Measurements from ENCODE around the gene ZFR.

ZFR gene

DNA sequence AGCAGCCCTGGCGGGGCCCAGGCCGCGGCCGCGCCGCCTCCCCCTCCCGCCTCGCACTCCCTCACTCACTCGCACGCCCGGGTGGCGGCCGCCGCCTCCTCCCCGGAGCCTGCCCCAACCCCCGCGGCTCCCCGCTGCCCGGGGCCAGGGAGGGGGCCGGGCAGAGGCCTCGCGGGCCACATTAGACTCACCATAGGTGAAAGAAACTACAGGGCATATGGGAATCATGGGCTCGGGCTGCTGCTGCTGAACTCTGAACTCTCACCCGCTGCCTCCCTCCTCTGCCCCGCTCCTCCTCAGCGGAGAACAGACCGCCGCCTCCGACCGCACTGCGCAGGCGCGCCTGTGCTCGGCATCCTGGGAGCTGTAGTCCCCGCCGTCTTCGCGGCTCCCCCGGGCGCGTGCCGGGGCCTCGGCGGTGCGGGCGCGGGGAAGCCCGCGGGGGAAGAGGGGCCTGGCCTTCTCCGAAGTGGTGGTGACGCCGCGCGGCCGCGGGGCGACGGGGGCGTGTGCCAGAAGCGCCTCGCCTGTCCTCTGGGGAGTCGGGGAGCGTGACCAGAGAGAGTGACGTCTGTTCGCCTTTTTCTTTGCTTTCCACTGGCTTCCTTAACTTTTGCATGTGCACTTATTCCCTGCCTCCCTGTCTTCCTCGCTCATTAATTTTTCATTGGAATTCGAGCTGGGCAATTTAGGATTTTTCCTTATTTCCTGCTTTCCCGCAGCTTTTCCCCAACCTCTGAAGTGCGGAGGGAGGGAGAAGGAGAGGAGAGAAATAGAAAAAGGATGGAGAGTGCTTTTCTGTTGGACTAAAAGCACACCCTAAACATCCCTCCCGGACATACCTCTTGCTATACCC lies at the start of gene ZFR:
TSS of gene ZFR (minus strand) at position 310 of the 856 bp plus-strand sequence. CDS start at position 228, 82 bp downstream.
- DNase-seq (ENCODE audit: insufficient read length, low spot score): peak; percentile 96
- peak; percentile 86 for FAIRE-seq

DNA sequence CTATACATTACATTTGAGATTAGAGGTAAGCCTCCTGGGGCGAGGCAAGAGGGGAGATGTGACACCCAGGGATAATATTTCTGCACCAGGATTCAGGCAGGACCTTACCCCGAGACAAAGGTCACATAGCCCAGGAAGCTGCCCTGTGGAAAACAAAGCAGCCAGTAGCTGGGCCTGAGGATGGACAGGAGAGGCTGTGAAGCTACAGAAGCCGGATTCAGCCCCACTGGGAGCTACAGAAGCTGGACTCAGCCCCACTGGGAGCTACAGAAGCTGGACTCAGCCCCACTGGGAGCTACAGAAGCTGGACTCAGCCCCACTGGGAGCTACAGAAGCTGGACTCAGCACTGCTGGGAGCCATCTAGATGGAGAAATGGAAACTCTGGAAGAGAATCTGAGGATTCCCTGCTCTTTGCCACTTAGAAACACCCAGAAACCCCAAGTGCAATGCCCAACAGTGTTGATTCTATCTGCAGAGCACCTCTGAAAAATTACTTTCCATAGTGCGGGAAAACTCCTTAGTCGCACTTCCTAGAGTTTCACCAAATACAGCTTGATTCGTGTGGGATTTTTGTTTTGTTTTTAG lies 46.5 kb upstream of the ZFR start:
- DNase-seq (ENCODE audit: insufficient read length, low spot score) (no peak), FAIRE-seq (no peak)

DNA sequence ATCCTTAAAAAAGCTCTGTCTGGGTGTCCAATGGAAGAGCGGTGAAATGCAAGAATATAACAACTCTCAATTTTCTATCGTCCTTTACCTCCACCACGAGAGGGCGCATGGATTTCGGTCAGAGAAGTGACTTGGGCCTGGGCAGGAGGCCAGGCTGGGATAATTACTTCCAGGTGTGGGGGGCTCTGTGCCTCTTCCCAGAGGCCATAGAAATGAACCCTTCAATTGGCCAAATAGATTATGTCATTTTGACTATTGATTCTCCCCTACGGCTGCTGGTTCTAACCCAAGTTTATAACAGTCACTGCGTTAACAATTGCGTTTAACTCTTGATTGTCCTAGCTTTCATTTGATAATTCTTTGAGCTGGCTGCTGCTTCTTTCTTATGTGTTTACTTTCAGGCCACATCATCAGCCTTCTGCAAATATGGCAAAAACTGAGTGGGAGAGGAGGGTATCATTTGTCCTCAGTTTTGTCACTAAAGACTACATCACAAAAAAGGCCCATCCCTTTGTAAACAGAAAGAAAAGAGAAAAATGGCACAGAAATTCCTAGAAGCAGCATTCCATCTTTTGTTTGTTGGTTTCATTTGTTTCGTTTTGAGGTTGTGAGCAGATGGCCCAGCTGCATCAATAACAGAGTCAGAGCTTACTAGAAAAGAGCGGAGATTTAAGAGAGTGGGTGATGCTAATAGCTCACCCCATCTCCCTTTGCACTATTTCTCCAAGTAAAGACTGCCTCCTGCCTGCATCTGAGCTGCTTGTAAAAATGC lies 45.4 kb upstream of the ZFR start:
- FAIRE-seq: peak; percentile 83
- DNase-seq (ENCODE audit: insufficient read length, low spot score): peak; percentile 48

DNA sequence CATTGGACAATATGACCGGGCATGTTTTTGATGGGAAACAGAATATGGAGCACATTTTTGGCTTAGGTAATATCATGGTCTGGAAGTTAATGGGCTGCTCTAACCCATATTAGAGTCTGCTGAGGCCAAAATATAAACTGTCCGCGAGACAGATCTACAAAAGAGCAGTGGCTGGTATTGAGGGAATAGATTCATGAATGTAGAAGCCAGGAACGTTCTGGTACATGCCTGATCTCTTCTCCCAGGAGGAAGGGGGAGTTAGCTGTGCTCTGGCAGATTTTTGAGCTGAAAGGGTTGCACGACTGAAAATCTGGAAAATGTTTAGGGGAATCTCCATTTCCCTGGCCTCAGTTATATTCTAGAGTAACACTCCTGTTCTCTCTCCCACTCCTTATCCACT lies 42.9 kb upstream of the ZFR start:
- DNase-seq (ENCODE audit: insufficient read length, low spot score) (no peak), FAIRE-seq (no peak)

DNA sequence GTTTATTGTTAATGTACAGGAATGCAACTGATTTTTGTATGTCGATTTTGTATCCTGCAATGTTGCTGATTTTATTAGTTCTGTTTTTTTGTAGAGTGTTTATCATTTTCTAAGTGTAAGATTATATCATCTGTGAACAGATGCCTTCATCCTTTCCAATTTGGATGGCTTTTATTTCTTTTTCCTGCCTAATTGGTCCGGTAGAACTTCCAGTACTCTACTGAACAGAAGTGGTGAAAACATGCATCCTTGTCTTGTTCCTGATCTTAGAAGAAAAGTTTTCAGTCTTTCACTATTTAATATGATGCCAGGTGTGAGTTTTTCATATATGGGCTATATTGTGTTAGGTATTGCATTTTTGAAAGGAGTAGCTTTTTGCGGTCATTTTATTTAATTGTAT lies 42.5 kb upstream of the ZFR start:
- DNase-seq (ENCODE audit: insufficient read length, low spot score): no peak
- no peak for FAIRE-seq

DNA sequence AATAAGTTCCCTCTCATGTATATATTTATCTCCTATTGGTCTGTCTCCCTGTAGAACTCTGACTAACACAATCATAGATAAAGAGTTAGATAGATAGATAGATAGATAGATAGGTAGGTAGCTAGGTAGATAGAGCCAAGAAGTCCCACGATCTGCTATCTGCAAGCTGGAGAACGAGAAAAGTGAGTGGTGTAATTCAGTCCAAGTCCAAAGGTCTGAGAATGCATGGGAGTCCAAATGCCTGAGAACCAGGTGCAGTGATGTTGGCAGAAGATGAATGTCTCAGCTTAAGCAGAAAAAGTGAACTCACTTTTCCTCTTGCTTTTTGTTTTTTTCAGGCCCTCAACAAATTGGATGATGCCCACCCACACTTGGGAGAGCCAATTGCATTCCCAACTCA lies 37.7 kb upstream of the ZFR start:
- FAIRE-seq (no peak), DNase-seq (ENCODE audit: insufficient read length, low spot score) (no peak)

DNA sequence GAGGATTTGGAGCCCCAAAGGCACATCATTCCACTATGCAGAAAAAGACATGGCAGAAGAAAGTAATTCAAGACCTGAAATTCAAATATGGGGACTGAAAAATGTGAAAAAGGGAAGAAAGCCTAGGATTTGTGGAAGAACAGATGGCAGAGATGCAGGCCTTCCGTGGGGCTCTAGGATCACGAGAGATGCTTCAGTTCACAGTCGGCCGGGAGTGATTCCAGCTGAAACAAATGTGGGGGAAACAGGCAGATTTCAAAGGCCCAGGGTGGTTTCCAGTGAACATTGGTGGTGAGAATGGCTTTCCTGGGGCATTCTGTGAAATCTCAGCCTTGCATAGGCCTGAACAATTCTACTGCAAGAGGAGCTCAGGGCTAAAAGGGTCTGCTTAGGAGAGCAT lies 34.6 kb upstream of the ZFR start:
- DNase-seq (ENCODE audit: insufficient read length, low spot score): no peak
- no peak for FAIRE-seq

DNA sequence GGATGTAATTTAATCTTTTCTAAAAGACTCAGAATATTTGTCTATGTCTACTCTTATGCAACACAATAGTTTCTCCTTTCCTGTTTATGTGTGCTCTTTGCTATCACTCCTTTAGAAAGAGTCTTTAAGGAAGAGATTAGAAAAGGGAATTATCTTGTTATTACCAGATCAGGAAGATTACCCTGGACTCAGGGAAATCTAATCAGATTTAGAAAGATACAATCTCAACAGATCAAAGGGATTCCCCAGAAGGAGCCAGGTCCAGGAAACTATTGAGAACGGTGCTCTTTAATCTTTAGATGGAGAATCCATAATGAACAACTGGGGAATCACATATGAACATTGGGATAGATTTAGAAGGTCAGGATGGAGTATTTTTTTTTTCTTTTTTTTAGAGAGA lies 32.4 kb upstream of the ZFR start:
- no peak for FAIRE-seq
- no peak for DNase-seq (ENCODE audit: insufficient read length, low spot score)

DNA sequence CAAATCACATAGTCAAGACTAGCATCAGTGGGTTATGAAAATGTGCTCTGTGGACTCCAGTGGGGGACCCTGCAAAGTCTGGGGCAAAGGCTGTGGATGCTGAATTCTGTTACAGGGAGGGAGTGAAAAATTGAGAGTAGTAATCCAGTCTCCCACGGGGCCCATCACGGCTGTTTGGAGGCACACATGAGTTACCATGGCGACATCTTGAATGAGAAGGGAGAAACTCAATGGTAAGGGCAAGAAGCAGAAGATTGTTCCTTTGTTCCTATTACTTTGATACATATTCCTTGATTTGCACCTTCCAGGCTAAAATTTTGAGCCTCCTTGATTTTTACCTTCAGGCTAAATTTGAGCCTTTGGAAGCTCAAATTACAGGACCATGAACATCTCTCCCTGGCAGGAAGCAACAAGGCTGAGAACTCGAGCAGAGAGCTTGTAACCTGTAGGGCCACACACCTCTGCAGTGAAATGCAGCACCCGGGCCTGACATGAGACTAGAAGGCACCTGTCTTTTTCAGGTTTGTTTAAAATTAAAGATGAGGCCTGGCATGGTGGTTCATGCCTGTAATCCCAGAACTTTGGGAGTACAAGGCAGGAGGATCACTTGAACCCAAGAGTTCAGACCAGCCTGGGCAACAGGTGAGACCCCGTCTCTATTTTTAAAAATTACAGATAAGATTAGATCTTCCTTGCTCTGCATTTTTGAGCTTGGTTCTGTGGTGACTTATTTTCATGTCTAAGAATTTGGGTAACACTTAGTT lies 31.0 kb upstream of the ZFR start:
- FAIRE-seq (no peak), DNase-seq (ENCODE audit: insufficient read length, low spot score) (no peak)

DNA sequence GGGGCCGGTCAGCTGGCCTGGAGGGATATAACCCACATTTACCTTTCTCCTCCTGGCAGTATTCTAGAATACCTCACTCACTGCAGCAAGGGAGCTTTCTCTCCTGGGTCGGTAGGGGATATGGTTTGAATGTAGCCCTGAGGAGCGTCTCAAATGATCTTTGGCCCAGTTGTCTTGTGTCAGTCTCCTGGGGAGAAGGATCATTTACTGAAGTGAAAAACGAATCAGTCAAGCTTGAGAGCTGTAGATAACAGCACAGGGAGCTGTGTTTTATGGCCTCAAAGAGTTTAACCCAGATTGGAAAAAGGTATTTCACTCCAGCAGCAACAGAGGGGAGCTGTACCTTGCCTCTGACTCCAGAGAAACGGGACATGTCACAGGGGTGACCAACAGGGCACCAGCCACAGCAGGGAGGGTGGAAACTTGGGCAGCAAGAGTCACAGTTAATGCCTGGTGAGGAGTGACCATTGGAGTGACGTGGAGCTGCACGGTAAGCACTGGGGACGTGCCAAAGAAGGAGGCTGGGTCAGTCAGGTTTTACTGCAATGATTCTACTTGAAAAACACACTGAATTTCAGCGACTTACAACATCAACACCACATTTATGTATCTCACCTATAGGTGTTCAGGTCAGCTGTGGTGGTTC lies 29.8 kb upstream of the ZFR start:
- no peak for FAIRE-seq
- DNase-seq (ENCODE audit: insufficient read length, low spot score): no peak

DNA sequence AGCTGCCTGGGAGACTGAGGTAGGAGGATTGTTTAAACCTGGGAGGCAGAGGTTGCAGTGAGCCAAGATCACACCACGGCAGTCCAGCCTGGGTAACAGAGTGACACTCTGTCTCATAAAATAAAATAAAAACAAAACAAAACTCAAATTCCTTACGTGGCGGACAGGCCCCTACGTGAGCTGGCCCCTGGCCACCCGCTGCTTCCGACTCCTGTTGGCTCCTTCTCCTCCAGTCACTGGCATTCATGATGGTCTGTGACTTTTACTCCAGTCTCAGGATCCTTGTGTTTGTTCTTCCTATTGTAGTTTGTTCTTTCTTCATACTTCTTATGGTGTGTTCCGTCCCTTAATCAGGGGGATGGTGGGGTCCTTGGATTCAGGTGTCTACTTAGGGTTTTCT lies 28.5 kb upstream of the ZFR start:
- DNase-seq (ENCODE audit: insufficient read length, low spot score) (no peak), FAIRE-seq (no peak)

DNA sequence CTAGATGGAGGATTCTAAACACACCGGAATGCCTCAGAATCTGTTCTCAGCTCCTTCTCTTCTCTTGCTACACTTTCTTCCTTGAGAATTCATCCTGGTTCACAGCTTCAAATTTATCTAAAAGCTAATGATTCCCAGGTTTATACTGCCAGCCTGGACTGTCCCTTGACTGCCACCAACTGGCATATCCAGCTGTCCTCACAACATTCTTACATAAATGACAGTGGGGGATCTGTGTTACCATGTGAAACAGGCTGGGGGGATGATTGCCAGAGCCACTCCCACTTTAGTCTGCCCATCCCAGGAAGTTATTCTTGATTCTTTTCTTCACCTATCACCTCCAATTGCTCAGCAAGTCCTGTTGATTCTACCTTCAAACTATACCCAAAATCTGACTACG lies 27.2 kb upstream of the ZFR start:
- DNase-seq (ENCODE audit: insufficient read length, low spot score) (no peak), FAIRE-seq (no peak)

DNA sequence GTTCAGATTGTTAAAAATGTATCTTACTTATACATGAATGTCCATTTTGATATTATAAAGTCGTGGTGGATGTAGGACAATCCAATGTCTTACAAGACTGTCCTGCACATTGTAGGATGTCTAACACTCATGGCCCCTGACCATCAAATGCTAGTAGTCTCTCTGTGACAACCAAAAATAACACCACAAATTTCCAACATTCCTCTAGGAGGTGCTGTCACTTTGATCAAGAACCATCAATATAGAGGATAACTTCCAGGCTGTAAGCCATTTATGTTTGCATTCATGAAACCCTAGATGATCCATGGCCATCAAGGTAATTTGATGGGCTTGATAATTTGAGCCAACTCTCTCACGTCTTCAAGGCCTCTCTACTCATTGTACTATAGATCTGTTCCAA lies 20.5 kb upstream of the ZFR start:
- FAIRE-seq: no peak
- DNase-seq (ENCODE audit: insufficient read length, low spot score): no peak

DNA sequence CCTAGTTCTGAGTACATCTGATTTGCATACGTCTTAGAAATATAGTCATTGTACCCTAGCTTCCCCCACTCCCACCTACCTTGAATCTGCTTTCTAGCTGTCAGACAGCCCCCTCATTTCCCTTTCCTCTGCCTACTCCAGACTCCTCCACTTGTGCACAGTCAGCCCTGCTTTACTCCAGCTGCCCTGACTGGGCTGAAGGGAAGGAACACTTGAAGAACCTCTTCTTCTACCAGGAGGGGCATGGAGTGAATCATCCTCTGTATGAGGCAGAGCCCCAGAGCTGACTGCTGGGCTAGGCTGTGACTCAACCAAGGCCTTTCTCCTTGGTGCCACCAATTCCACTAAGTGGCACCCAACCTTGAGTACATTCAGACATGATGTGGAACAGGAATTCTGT lies 18.1 kb upstream of the ZFR start:
- DNase-seq (ENCODE audit: insufficient read length, low spot score) (no peak), FAIRE-seq (no peak)

DNA sequence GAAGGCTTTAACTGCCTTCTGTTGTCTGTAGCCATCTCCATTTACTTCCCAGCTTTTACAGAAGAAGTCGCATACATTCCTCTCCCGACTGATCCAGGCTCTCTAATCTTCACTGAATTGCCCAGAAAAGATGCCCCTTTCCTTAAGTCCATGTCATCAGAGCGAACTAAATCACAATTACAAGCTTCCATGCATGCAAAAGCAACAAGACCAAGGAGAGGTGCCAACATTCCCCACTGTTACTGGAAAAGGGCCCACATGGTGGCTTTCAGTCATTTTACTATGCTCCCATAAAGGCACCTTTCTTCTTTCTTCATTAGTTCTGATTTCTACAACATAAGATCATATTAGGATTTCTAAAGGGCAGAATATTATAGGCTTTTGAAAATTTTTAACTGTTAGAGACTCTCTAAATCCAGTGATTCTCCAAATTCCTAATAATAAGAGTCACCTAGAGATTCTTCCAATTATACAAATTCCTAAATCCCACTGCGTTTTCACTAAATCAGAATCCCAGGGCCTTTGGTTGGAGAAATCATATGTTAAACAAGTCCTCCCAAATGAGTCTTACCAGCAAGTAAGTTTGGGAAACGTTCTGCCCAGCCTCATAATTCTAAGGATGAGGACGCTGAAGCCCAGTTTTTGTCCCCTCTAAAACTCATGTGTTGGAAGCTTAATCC lies 17.0 kb upstream of the ZFR start:
- FAIRE-seq: no peak
- DNase-seq (ENCODE audit: insufficient read length, low spot score): no peak

DNA sequence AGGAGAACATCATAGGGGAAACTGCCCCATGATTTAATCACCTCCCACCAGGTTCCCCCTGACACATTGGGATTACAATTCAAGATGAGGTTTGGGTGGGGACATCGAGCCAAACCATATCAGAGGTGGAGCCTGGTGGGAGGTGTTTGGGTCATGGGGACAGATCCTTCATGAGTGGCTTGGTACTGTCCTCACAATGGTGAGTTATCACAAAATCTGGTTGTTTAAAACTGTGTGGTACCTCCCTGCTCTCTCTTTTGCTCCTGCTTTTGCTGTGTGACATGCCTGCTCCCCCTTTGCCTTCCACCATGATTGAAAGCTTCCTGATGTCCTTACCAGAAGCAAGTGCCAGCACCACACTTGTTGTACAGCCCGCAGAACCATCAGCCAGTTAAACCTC lies 16.2 kb upstream of the ZFR start:
- no peak for FAIRE-seq

DNA sequence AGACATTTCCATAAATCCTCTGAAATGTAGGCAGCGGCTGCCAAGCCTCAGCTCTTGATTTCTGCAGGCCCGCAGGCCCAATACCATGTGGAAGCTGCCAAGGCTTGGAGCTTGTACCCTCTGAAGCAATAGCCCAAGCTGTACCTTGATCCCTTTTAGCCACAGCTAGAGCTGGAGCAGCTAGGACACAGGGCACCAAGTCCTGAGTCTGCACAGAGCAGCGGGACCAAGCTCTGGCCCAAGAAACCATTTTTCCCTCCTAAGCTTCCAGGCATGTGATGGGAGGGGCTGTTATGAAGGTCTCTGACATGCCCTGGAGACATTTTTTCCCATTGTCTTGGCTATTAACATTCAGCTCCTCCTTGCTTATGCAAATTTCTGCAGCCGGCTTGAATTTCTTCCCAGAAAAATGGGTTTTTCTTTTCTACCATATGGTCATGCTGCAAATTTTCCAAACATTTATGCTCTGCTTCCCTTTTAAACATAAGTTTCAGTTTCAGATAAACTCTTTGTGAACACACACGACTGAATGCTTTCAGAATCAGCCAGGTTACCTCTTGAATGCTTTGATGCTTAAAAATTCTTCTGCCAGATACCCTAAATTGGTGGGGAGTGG lies 14.4 kb upstream of the ZFR start:
- DNase-seq (ENCODE audit: insufficient read length, low spot score): no peak
- no peak for FAIRE-seq

More for the DNA sequence above, 16.2 kb upstream of the ZFR start:
- no peak for DNase-seq (ENCODE audit: insufficient read length, low spot score)

DNA sequence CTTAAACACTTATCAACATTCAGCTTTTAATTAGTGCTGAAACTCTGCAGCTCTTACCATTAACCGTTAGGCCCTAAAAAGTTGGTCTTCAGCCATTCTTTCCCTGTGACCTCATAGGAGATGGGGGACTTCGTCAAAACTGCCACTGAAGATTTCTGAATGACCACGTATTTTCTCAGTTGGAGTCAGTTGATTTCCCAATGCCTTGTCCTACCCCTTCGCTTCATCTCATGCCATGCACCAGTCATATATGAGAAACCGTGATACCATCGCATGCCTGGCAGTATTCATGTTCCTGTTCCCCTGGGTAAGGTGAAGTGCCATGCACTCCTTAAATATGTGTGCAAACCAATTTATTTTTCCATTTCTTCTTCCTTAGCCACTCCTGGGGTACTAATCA lies 10.8 kb upstream of the ZFR start:
- FAIRE-seq: no peak
- no peak for DNase-seq (ENCODE audit: insufficient read length, low spot score)

DNA sequence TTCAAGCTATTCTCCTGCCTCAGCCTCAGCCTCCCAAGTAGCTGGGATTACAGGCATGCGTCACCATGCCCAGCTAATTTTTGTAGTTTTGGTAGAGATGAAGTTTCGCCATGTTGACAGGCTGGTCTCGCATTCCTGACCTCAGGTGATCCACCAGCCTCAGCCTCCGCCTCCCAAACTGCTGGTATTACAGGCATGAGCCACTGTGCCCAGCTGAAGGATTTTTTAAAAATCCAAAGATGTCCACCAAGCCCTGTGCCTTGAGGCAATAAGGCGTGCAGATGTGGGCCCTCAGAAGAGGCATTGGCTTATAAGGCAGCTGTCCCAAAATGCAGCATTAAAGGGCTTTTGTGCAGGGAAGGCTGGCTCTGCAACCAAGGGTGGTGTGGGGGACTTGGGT lies 10.3 kb upstream of the ZFR start:
- no peak for FAIRE-seq

DNA sequence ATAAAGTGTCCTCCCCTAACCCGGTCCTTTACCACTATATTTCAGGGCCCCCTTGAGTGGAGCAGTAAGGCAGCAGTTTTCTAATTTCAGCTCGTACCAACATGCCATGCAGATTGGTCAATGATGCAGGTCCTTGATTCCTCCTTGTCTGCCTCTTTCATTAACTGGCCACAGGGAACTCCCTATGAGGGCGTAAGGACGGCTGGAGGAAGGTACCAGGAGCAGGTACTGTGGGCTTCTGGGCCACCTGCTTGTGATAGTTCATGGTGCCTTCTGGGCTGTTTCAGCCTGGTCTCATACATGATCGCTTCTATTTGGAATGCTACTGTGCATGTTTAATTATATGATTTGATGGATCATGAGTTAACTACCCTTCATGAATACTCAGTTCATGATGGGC lies 9.4 kb upstream of the ZFR start:
- FAIRE-seq (no peak), DNase-seq (ENCODE audit: insufficient read length, low spot score) (no peak)

More for the DNA sequence above, 10.3 kb upstream of the ZFR start:
- DNase-seq (ENCODE audit: insufficient read length, low spot score): no peak

Measured in GM19239 (cell line).